ENCODE results near the gene OPHN1.

The OPHN1 gene

DNA sequence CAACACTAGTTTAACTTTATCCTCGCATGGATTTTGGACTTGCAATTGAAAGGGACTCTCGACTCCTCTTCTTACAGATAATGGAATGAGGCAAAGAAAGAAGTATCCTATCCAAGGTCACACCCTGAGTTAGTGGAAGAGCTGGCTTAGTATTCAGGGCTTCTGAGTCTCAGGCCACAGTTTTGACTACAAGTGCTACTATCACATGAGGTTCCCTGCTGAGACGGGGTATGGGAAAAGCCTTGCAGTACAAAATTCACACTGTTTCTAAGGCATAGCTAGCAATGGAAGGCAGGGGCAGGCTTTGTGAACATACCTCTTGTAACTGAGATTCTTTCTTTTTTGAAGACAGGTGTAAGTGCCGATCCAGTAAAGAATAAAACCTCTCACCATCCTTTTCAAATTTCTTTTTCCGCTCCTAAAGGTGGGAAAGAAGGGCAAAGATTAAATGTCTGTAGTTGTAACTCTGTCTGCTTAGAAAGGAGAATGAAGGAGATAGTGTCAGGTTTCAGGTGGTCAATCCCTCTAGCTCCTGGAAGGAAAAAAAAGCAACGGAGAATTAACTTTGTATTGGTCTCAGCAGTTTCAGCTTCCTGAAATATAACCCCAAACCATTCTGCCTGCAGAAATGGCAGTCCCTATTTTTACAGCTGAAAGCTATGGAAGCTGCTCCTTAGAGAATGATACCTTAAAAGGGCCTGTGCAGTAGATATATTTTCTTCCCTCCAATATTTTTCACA is 199.0 kb downstream of the OPHN1 start:
- DNase-seq, result no peak

GRCh38 chrX:68232206-68232605 is 201.1 kb downstream of the OPHN1 start:
- no peak for DNase-seq

DNA sequence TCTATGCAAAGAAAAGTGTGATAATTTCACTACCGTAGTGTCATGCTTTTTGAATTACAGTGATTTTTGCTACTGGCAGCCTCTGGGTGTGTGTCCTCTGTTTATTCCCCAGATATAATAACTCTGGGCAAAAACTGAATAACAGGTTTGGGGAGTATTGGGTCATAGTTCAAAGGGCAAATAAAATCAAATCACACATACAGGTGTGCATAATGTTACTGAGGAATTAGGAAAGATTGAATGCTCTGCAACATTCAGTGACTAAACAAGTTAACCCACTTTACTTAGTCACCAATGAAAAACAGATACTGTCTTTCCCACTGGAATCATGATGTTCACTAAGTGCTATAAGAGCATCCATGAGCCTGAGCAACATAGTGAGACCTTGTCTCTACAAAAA is 224.3 kb downstream of the OPHN1 start:
- no peak for DNase-seq

GRCh38 chrX:68204521-68205038 is 228.7 kb downstream of the OPHN1 start:
- no peak for DNase-seq

GRCh38 chrX:68203646-68204045 is 229.6 kb downstream of the OPHN1 start:
- DNase-seq, result no peak

DNA sequence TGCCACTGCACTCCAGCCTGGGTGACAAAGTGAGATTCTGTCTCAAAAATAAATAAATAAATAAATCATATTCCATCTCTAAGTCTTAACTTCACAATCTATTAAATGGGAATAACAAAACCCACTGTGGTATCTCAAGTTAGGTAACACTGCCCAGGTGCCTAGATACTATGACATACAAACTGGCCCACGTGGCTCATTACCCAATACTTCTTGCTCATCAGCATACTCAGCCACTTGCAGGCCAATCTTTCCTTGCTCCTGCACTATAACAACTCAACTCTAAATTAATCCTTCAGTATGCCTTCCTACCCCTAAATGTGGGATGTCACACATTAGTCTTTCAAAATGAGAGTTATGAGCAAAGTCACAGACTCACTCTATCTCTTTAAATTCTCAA is 230.1 kb downstream of the OPHN1 start:
- no peak for DNase-seq

DNA sequence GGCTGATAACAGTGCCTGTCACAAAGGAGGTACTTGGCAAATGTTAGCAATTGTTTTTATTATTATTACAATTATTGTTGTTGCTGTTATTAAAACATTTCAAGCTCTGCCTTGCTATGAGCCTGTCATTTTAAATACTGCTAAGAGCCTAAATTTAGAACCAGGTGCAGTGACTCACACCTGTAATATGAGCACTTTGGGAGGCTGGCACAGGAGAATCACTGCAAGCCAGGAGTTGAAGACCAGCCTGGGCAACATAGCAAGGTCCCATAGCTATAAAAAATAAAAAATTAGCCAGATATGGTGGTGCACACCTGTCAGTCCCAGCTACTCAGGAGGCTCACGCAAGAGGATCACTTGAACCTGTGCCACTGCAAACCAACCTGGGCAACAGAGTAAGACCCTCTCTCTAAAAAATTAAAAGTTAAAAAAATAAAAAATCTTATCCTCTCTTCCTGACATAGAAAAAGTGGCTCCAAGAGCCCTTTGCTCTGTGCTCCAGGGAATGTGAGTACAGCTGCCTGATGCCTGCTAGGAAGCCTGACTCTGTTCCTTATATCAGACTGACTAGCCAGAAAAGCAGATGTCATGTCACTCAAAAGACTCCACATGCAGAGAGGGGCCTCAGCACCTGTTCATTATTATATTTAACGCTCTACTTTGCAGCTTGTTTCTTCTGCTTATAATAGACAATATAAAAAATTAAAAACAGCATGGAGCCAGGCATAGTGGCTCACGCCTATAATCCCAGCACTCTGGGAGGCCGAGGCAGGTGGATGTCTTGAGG is 234.0 kb downstream of the OPHN1 start:
- DNase-seq, result no peak

DNA sequence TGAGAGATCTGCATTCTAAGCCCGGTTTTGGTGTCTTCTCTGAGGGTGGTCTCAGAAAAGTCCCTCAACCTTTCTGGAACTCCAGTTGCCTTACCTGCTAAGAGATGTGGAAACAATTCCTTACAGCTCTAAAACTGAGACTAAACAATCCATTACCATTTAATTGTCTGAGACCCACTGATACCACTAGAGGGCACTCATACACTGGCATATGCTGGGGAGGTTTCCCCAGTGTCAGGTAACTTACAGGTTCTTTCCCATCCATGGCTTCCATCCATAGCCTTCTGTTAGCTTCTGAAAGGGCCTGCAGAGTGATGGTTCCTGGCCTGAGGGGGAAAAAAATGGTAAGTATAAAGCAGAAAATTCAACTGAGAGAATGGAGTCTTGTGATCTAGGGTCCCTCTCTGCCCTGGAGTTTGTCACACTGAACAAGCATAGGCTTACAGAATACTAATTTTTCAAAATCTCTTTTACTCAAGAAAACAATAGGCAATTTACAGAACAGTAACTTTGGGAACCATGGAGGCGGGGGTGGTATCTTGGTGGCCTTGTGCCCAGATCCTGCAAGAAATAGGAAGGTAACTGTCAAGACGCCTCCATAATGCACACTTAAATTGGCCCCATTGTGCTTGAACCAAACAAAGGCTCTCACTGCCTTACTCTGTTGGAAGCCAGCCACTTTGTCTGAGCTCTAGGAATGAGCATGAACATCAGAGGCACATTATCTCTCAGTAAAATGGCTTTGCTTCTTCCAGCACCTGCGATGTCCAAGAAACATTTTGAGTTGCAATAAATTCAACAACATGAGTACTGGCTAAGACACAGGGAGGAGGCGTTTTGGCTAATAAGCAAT is 236.1 kb downstream of the OPHN1 start:
- DNase-seq, result peak; percentile 44

DNA sequence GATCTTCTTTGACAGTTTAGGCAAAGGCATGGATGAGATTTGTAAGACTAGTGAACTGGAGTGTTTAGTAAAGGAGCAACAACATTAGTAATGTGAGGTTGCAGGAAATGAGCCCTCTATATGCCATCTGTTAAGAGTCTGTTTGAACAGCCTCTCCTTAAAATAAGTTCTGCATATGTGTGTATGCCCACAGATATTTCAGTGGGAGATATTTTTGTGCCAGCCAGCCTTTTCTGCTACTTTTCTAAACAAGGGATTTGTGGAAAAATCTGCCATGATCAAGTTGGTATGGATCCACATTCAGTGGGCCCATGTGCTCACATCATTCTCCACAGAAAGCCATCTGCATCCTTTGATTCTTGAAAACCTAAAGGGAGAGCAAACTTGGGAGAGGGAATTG is 237.7 kb downstream of the OPHN1 start:
- DNase-seq, result no peak

DNA sequence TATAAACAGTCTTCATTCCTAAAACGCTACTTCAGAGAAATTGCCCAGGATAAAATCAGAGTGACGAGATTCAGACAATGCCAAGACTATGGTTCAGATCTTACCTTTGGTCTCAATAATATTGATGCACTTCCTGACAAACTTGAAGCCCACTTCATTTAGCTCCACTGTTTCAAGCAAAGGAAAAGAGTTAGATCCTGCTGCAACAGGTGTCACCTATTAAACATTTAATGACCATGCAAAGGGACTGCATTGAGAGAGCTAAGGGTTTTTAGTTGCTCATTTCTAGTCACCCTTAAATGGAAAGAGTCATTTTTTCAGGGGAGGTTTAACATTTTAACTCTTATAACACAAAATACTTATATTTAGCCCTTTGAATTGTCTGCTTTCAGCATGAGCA is 239.5 kb downstream of the OPHN1 start:
- DNase-seq, result no peak

GRCh38 chrX:68193234-68193633 is 240.1 kb downstream of the OPHN1 start:
- no peak for DNase-seq

- no peak for DNase-seq
Observed at GRCh38 chrX:68190799-68191198, 242.5 kb downstream of the OPHN1 start.

GRCh38 chrX:68186552-68187262 is 246.6 kb downstream of the OPHN1 start:
- no peak for DNase-seq

DNA sequence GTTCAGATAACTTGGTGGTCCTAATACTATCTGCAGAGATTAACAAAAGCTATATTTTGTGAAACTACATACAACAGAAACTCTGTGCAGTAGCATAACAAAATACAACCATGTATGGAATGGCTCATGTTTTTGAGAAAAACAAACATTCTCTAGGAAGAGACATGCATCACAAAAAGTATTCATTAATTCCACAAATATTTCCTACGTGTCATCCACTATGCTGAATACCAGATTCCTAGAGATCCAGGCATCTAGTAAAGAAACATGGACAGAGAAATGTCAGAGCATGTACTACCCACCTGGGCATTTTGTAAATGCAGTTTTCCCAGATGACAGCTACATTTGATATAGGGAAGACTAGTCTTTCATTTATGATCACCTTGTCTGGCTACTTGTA is 248.1 kb downstream of the OPHN1 start:
- DNase-seq, result no peak

DNA sequence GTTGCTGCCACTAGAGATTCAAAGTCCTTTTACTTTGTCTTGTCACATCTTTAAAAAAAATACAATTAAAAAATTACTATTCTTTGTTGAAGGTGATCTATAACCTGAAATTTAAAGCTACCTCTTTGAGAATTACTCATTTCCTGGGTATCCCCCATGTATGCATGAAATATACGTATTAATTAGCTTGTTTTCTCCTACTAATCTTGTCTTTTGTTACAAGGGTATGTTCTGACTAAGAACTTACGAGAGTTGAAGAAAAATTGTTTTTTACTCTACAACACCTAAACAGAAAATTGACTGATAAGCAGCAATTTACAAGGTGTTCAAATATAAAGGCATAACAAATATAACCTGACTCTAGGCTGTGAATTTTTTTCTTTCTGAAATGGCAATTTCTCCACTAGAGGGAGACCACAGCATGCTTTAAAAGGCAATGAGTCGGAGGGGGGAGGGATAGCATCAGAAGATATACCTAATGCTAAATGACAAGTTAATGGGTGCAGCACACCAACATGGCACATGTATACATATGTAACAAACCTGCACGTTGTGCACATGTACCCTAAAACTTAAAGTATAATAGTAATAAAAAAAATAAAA is 249.6 kb downstream of the OPHN1 start:
- peak; percentile 13 for DNase-seq

DNA sequence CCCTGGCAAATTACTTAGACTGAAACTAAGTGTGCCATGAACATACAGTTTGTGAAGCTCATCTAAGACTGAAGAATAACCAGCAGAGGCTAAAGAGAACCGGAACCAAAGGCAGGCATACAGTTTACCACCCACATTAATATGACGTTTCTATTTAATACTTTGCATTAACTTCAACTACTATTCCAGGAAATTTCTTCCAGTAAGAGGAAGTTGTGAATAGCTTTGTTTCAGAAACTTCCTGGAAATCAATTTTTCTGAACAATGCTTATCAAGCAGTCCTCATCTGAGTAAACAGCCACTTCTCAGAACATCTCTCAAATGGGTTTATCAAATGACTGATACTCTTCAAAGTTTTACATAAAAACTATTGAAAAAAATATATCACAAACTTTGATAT is 252.7 kb downstream of the OPHN1 start:
- no peak for DNase-seq

DNA sequence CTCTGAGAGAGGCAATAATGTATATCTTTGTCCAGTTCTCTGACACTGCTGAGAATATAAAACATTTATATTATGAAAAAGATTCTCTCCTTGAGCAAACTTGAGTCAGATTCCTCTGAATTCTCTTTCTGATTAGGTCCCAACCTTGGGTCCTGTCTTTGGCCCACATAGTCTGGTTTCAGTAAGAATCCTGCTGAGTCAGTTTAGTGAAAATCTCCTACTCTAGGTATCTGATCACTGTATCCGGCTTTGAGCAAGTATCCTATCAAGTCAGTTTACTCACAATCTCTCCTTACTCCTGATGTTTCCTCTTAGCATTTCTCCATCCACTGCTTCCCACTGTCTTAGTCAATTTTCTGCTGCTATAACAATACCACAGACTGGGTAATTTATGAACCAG is 253.9 kb downstream of the OPHN1 start:
- DNase-seq, result no peak

DNA sequence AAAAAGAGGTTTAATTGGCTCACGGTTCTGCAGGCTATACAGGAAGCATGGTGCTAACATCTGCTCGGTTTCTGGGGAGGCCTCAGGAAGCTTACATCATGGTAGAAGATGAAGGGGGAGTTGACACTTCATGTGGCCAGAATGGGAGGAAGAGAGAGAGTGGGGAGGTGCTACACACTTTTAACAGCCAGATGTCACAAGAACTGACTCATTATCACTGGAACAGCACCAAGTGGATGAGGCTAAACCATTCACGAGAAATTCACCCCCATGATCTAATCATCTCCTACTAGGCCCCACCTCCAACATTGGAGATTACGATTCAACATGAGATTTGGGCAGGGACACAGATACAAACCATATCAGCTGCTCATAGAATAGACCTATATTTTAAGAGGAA is 255.8 kb downstream of the OPHN1 start:
- DNase-seq, result no peak

DNA sequence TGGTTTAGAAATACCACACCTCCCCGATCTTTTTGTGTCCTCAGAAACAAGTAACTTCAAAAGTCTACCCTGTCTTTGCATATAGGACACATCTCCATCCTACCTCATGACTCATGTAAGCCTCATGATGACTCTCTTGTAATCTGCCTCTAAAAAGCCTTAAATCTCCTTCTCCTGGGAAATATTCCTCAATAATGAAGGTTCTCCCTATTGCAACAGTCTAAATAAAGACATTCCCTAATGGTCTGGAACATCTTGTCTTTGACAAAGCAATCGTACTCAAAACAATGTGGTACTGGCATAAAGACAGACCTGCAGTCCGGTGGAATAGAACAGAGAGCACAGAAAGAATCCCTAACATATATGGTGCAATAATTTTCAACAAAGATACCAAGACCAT is 257.7 kb downstream of the OPHN1 start:
- no peak for DNase-seq

GRCh38 chrX:68163441-68163840 is 269.9 kb downstream of the OPHN1 start:
- DNase-seq, result no peak

DNA sequence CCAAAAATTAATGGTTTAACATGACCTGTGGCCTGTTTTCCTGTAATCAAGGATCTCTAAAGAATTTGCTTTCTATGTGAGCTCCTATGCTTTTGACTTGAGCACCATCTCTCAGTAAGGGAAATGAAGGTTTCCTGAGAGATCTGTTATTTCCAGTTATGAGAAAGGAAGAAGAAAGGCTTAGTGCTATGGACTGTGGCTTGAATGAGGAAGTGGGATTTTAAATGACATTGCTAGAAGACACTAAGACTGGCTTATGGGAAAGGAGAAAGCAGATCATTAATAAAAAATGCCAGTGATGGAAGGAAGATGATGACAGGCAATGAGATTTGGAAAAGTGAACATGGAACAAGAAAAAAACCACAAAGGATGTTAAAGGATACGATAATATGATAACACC is 285.4 kb downstream of the OPHN1 start:
- DNase-seq, result no peak

DNA sequence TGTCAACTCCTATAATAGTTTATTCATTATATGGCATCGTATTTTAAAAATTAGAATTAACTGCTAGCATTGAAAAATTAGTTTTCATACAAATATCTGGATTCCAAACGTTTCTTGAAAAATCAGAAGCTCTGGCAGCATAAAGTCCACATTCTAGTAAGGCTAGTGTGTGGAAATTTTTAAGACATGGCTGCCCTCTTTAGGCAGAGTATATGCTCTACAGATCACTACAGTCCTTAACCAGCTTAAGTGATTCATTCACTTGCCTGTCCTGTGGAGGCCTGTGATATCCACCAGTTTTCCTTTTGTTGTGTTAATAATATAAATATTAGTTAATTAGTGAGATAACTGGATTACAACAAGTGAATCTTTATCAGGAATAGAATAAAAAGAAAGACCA is 287.2 kb downstream of the OPHN1 start:
- no peak for DNase-seq
